OCI-LY1 (cell line): ENCODE results near the gene TYSND1.
"Not testable (repeated sequence)": the region's sequence is repeated elsewhere in the genome, so short reads cannot be mapped to it uniquely, and the experiment has no call there.

Source experiments
- H2AFZ ChIP-seq: fragments of 200-600 bp; sonication (generic), shearing (Covaris generic); 2 replicates; pipeline ENCODE4 v1.6.0; 2014; ENCODE audit warnings: antibody characterized with exemption, mild to moderate bottlenecking, low read length
- H3F3A ChIP-seq: fragments of 200-600 bp; sonication (generic), shearing (Covaris generic); 2 replicates; pipeline ENCODE4 v1.6.0; 2014; ENCODE audit warnings: mild to moderate bottlenecking, antibody characterized with exemption, low read length, moderate library complexity; ENCODE audit not compliant: insufficient read depth
- H3K27ac ChIP-seq: fragments of 200-600 bp; sonication (generic); 2 replicates; pipeline ENCODE4 v1.5.1; 2014; ENCODE audit warnings: low read length, mixed run types, mild to moderate bottlenecking, low read depth; ENCODE audit not compliant: poor library complexity, severe bottlenecking
- H3K27me3 ChIP-seq: fragments of 200-600 bp; sonication (generic); 2 replicates; pipeline ENCODE4 v1.6.0; 2014; ENCODE audit warnings: antibody characterized with exemption, mild to moderate bottlenecking, low read length, moderate library complexity; ENCODE audit not compliant: insufficient read depth
- H3K36me3 ChIP-seq: fragments of 200-600 bp; sonication (generic); 2 replicates; pipeline ENCODE4 v1.6.1; 2014; ENCODE audit warnings: mild to moderate bottlenecking, antibody characterized with exemption, low read length, moderate library complexity, mixed read lengths; ENCODE audit not compliant: insufficient read depth
- H3K4me1 ChIP-seq: fragments of 200-600 bp; sonication (generic); 2 replicates; pipeline ENCODE4 v1.5.1; 2014; ENCODE audit warnings: mild to moderate bottlenecking, low read length, moderate library complexity; ENCODE audit not compliant: insufficient read depth, severe bottlenecking
- H3K4me2 ChIP-seq: fragments of 200-600 bp; sonication (generic), shearing (Covaris generic); 2 replicates; pipeline ENCODE4 v1.6.1; 2014; ENCODE audit warnings: low read length
- H3K4me3 ChIP-seq: fragments of 200-600 bp; sonication (generic); 2 replicates; pipeline ENCODE4 v1.5.1; 2014; ENCODE audit warnings: low read length, low read depth, mild to moderate bottlenecking, mixed read lengths; ENCODE audit not compliant: poor library complexity, severe bottlenecking
- H3K79me2 ChIP-seq: fragments of 200-600 bp; shearing (Covaris generic); 2 replicates; pipeline ENCODE4 v1.6.1; 2016; ENCODE audit warnings: mixed run types, low read length, mixed read lengths; ENCODE audit not compliant: insufficient read depth
- H3K9ac ChIP-seq: fragments of 200-600 bp; sonication (generic), shearing (Covaris generic); 2 replicates; pipeline ENCODE4 v1.6.1; 2014; ENCODE audit warnings: mild to moderate bottlenecking, low read length, mixed read lengths
- H3K9me2 ChIP-seq: fragments of 200-600 bp; sonication (generic), shearing (Covaris generic); 2 replicates; pipeline ENCODE4 v1.6.1; 2014; ENCODE audit warnings: low read depth, mild to moderate bottlenecking, low read length, mixed read lengths
- H3K9me3 ChIP-seq: fragments of 200-600 bp; shearing (Covaris generic); 2 replicates; pipeline ENCODE4 v1.6.1; 2014; ENCODE audit warnings: low read length, mixed read lengths
- H4K20me1 ChIP-seq: fragments of 200-600 bp; sonication (generic), shearing (Covaris generic); 2 replicates; pipeline ENCODE4 v1.6.0; 2016; ENCODE audit warnings: mild to moderate bottlenecking, low read length; ENCODE audit not compliant: insufficient read depth
- CTCF ChIP-seq: fragments of 200-600 bp; sonication (generic), shearing (Covaris generic); IDR thresholded peaks from 2 replicates; pipeline ENCODE4 v1.5.1; 2017; ENCODE audit warnings: mild to moderate bottlenecking, antibody characterized with exemption, low read length, moderate library complexity, mixed read lengths
- EZH2 ChIP-seq: fragments of 200-600 bp; sonication (generic), shearing (Covaris generic); IDR thresholded peaks from 2 replicates; pipeline ENCODE4 v1.8.0; 2017; ENCODE audit warnings: borderline replicate concordance, mixed run types, mild to moderate bottlenecking, antibody characterized with exemption, low read length, moderate library complexity, mixed read lengths

The TYSND1 gene

GRCh38 chr10:70186090-70186489 lies 39.6 kb upstream of the TYSND1 start:
- H3F3A ChIP-seq, result no peaks in the 10 kb centered on the region
- H3K4me3 ChIP-seq, result no peak overlapping the region
- TF ChIP-seq EZH2, result no peak
- TF ChIP-seq CTCF, result no peak
- no peaks in the 10 kb centered on the region for H3K27me3 ChIP-seq
- no peaks in the 10 kb centered on the region for H3K9me3 ChIP-seq
- H3K36me3 ChIP-seq, result no peaks in the 10 kb centered on the region
- H4K20me1 ChIP-seq, result no peaks in the 10 kb centered on the region
- H2AFZ ChIP-seq, result no peak overlapping the region
- H3K4me1 ChIP-seq, result no peaks in the 10 kb centered on the region
- no peak overlapping the region for H3K4me2 ChIP-seq
- no peak overlapping the region for H3K9ac ChIP-seq
- no peak overlapping the region for H3K27ac ChIP-seq
- H3K79me2 ChIP-seq, result no peaks in the 10 kb centered on the region
- H3K9me2 ChIP-seq, result no peaks in the 10 kb centered on the region

- H3K9ac ChIP-seq, result no peak overlapping the region
- no peaks in the 10 kb centered on the region for H3F3A ChIP-seq
- no peaks in the 10 kb centered on the region for H4K20me1 ChIP-seq
- H3K4me3 ChIP-seq, result no peak overlapping the region
- no peaks in the 10 kb centered on the region for H3K4me1 ChIP-seq
- no peaks in the 10 kb centered on the region for H3K36me3 ChIP-seq
- H3K27me3 ChIP-seq, result no peaks in the 10 kb centered on the region; the same call in 1 of the 2 replicates
- H3K79me2 ChIP-seq, result no peaks in the 10 kb centered on the region
- no peak overlapping the region for H3K4me2 ChIP-seq
- no peak for TF ChIP-seq EZH2
- no peak for TF ChIP-seq CTCF
- no peaks in the 10 kb centered on the region for H3K9me2 ChIP-seq
- H3K9me3 ChIP-seq, result no peaks in the 10 kb centered on the region
- H2AFZ ChIP-seq, result no peak overlapping the region
- H3K27ac ChIP-seq, result no peak overlapping the region
Measured at GRCh38 chr10:70183304-70183703, 36.8 kb upstream of the TYSND1 start.

- not testable (repeated sequence) for H3K4me1 ChIP-seq, H3K9ac ChIP-seq, H3F3A ChIP-seq, H3K79me2 ChIP-seq, H2AFZ ChIP-seq, H3K4me2 ChIP-seq, H4K20me1 ChIP-seq, H3K9me3 ChIP-seq, H3K27me3 ChIP-seq, H3K4me3 ChIP-seq, H3K27ac ChIP-seq, H3K36me3 ChIP-seq, H3K9me2 ChIP-seq
Measured at GRCh38 chr10:70179209-70179608, 32.7 kb upstream of the TYSND1 start.

- no peaks in the 10 kb centered on the region for H3K9me2 ChIP-seq
- H3K4me1 ChIP-seq, result peaks cover 13% of the 10 kb centered on the region
- no peak overlapping the region for H3K9ac ChIP-seq
- no peaks in the 10 kb centered on the region for H4K20me1 ChIP-seq
- no peaks in the 10 kb centered on the region; the same call in 1 of the 2 replicates for H3K27me3 ChIP-seq
- H2AFZ ChIP-seq, result no peak overlapping the region
- no peaks in the 10 kb centered on the region for H3K9me3 ChIP-seq
- H3F3A ChIP-seq, result no peaks in the 10 kb centered on the region
- H3K4me2 ChIP-seq, result no peak overlapping the region
- no peak overlapping the region for H3K27ac ChIP-seq
- H3K4me3 ChIP-seq, result no peak overlapping the region
- H3K79me2 ChIP-seq, result no peaks in the 10 kb centered on the region
- H3K36me3 ChIP-seq, result no peaks in the 10 kb centered on the region
- TF ChIP-seq EZH2 (no peak), CTCF (no peak)
Measured at GRCh38 chr10:70178139-70178725, 31.7 kb upstream of the TYSND1 start.
